ENCODE data around the gene TOM1L2.

TOM1L2 gene

DNA sequence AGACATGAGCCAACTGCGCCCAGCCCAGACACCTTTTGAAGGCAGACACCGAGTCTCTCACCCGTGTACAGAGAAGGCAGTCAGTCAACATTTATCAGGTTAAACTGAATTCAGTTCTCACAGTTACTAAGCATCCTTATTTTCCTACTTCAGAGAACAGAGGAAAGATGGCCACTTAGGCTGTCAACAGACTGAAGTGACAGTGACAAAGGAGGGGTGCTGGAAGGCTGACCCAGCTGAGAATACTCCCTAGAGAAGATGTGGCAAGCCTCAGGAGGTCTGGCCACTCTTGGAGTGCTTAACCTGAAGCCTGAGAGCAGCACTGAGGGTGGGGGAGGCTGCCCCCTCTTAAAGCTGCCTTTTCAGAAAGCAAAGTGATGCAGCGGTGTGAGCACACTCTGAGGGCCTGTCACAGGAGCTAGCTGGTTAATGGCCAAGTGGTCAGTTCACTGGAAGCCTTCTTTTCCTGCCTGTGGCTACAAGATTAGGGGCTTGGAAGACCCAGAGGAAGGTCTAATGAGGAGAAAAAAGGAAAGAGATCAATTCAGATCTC lies 84.4 kb downstream of the TOM1L2 start:
- H3K4me3 ChIP-seq (ENCODE audit: low read depth, low read length): no peak overlapping the region
- TF ChIP-seq, protein P1, sequence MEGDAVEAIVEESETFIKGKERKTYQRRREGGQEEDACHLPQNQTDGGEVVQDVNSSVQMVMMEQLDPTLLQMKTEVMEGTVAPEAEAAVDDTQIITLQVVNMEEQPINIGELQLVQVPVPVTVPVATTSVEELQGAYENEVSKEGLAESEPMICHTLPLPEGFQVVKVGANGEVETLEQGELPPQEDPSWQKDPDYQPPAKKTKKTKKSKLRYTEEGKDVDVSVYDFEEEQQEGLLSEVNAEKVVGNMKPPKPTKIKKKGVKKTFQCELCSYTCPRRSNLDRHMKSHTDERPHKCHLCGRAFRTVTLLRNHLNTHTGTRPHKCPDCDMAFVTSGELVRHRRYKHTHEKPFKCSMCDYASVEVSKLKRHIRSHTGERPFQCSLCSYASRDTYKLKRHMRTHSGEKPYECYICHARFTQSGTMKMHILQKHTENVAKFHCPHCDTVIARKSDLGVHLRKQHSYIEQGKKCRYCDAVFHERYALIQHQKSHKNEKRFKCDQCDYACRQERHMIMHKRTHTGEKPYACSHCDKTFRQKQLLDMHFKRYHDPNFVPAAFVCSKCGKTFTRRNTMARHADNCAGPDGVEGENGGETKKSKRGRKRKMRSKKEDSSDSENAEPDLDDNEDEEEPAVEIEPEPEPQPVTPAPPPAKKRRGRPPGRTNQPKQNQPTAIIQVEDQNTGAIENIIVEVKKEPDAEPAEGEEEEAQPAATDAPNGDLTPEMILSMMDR (conservative IDR thresholded peaks at IDR 0.05; ENCODE audit: low read depth, low read length): no peak
- no peak for DNase-seq (ENCODE audit: low read depth)

DNA sequence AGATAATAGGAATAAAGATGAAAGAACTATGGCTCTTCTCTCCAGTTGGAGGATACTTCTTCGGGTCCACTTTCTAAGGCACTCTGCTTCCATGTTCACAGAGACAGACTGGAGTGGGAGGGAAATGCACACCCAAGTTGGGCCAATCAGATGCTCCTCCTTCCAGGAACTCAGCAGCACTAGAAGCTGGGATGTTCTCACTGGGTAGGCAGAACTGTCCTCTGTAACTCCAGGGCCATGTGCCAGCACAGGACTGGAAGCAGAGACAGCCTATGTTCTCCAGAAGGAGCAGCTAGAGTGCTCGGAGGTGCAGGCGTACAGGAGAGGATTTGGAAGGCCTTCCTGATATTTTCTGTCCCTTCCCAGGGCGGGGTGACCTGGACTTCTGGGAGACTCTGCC lies 85.5 kb downstream of the TOM1L2 start:
- no peak overlapping the region for H3K4me3 ChIP-seq (ENCODE audit: low read depth, low read length)
- TF ChIP-seq, protein P1 (conservative IDR thresholded peaks at IDR 0.05; ENCODE audit: low read depth, low read length): no peak
- no peak for DNase-seq (ENCODE audit: low read depth)

- no peak for DNase-seq (ENCODE audit: low read depth)
- TF ChIP-seq, protein P1 (conservative IDR thresholded peaks at IDR 0.05; ENCODE audit: low read depth, low read length): no peak
Observed at GRCh38 chr17:17886226-17886625, 86.0 kb downstream of the TOM1L2 start.

DNA sequence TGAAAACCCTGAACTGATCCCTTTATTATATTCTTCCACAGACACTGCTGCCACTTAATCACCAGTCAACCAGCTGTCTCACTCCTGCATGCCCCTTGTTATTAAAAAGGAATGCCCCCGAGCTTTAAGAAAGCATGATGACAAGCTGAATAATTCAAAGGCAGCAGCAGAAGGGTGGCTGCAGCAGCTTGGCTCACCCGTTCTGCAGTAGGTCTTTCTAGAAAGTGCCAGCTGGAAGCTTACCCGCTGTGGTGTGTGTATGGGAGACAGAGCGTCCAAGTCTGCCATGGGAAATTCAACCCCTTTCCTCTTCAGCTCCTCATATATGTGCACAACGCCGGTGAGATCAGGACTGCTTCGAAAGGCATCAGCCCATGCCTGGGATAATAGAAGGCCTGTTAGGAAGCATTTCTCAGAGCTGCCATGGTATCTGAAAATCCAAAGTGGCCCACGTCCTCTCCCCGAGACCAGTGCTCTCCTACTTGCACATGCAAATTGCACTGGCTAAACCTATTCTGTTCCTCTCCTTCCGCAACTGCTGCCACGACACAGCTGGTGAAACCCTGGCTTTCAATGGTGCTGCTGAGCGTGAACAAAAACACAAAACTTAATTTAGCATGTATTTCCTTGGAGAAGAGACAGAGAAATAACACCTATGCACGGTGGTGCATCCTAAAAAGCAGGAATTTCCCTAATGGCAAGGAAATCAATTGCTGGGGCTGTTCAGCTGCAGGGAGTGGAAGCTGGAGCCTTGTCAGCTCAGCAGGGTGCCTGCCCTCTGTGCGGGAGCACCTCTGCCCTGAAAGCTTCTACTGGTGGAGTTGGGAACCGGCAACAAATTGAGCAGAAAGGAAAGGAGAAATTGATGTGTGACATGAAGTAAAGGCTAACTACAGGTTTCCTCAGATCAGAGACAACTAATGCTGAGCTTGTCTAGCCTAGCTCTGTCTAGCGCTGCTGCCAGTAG lies 87.5 kb downstream of the TOM1L2 start:
- DNase-seq (ENCODE audit: low read depth): peak; percentile 26
- TF ChIP-seq, protein P1 (conservative IDR thresholded peaks at IDR 0.05; ENCODE audit: low read depth, low read length): peak; percentile 3
- H3K4me3 ChIP-seq (ENCODE audit: low read depth, low read length): no peak overlapping the region

More at GRCh38 chr17:17886226-17886625, 86.0 kb downstream of the TOM1L2 start:
- no peak overlapping the region for H3K4me3 ChIP-seq (ENCODE audit: low read depth, low read length)

DNA sequence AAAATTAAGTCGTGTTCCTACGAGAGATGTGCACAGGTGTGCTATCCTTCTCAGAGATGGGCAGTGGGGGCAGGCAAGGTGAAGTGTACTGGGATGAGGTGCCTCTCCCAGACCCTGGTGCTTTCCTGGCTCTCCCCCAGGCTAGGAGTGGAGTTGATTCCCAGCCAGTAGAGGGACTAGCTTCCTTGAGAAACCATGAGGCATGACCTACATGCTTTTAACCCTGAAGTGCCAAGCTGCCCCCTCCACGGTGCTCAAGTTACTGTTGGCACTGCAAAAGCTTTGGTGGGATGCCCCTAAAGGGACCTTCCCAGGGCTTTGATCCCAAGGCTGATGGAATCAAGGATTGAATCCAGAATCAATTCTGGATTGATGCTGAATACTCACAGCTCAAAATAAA lies 88.4 kb downstream of the TOM1L2 start:
- TF ChIP-seq, protein P1 (conservative IDR thresholded peaks at IDR 0.05; ENCODE audit: low read depth, low read length): no peak
- no peak overlapping the region for H3K4me3 ChIP-seq (ENCODE audit: low read depth, low read length)
- DNase-seq (ENCODE audit: low read depth): no peak

DNA sequence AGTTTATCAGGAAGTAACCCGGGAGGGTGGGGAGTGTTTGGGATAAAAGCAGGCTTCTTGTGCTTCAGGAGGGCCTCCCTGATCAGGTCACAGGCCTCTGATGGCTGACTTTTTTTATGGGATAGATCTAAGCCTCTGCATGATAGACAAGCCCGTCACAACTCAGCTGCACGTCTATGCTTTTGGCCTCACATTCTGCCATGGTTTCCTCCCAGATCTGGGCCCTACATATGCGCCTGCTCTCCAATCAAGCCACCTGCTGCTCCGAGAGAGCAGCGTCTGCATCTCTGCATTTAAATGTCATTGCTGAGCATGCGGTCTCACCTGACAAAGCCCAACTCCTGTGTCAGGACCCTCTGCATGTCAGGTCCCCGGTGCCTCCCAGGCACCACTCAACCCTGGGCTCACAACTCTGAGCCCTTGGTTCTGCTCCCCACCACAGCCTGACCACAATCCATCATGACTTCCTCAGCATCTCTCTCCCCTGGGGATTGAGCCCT lies 90.1 kb downstream of the TOM1L2 start:
- DNase-seq (ENCODE audit: low read depth): no peak
- TF ChIP-seq, protein P1 (conservative IDR thresholded peaks at IDR 0.05; ENCODE audit: low read depth, low read length): no peak
- no peak overlapping the region for H3K4me3 ChIP-seq (ENCODE audit: low read depth, low read length)

All from choroid plexus epithelial cell (primary cell).